Heart left ventricle (tissue), 16 donors: Measurements from ENCODE around the gene SMOC2. TPM values are rescaled to one million over a fixed set of nuclear protein-coding genes. Genes with fewer than 3 reads are reported as not detected.
A peak's percentile ranks its signal among the peaks of the same experiment; 100 is the strongest.

ENCODE experiments used
- ATAC-seq, 4 donors: fragments of 200-7000 bp; cut with Tn5 transposase; one replicate each; pipeline ENCODE4 v1.9.1; 2020 to 2022; ENCODE audit warnings: moderate library complexity in 4 of 4, mild to moderate bottlenecking in 3 of 4, moderate number of reproducible peaks in 1 of 4
- DNase-seq, 5 donors: peaks; one replicate each; pipeline ENCODE4 v3.0.0-alpha.2; 2020
- H3K27ac ChIP-seq, 12 donors: fragments of 200-600 bp; sonication (generic) in 4 of 12; one replicate each; pipeline versions ENCODE4 v1.5.0 to v1.8.0; 2016 to 2022; ENCODE audit warnings: mild to moderate bottlenecking in 2 of 12
- H3K27me3 ChIP-seq, 9 donors: fragments of 200-600 bp; sonication (generic) in 2 of 9; one replicate each; pipeline versions ENCODE4 v1.5.1 to v1.8.0; 2016 to 2022; ENCODE audit warnings: mild to moderate bottlenecking in 3 of 9
- H3K36me3 ChIP-seq, 9 donors: fragments of 200-600 bp; sonication (generic) in 2 of 9; one replicate each; pipeline versions ENCODE4 v1.5.0 to v1.8.0; 2018 to 2022; ENCODE audit warnings: mild to moderate bottlenecking in 2 of 9
- H3K4me1 ChIP-seq, 12 donors: fragments of 200-600 bp; sonication (generic) in 4 of 12; one replicate each; pipeline versions ENCODE4 v1.5.0 to v1.8.0; 2016 to 2022; ENCODE audit warnings: mild to moderate bottlenecking in 3 of 12
- H3K4me3 ChIP-seq, 12 donors: fragments of 200-600 bp; sonication (generic) in 4 of 12; one replicate each; pipeline versions ENCODE4 v1.5.0 to v1.8.0; 2017 to 2022; ENCODE audit warnings: mild to moderate bottlenecking in 9 of 12, moderate library complexity in 4 of 12
- H3K9me3 ChIP-seq, 12 donors: fragments of 200-600 bp; sonication (generic) in 4 of 12; one replicate each; pipeline versions ENCODE4 v1.5.0 to v1.8.0; 2016 to 2022; ENCODE audit warnings: mild to moderate bottlenecking in 1 of 12
- POLR2A ChIP-seq, 2 donors: fragments of 450-650 bp; IDR thresholded peaks; one replicate each; pipeline ENCODE4 v1.6.1; 2017; ENCODE audit warnings: antibody characterized with exemption in 2 of 2, mild to moderate bottlenecking in 2 of 2, moderate library complexity in 2 of 2
- WGBS, 4 donors: extraction: QIAGEN DNeasy Blood & Tissue Kit in 2 of 4; methylation state at CpG; one replicate each; pipeline versions ENCODE4 v1.1.5 to v1.1.7; 2013 to 2018; 5-methylcytosine and 5-hydroxymethylcytosine counted together
- intact Hi-C, 10 donors: fragments of 100-400 bp; cut with DNase I; formaldehyde crosslinking; loops; one replicate each; pipeline versions ENCODE4 v1.11.1 to v1.14.2; 2022
- polyA plus RNA-seq, 2 donors: library from polyadenylated mRNA; stranded (reverse); fragments of 200-250 nt; gene quantifications; one replicate each; pipeline ENCODE4 v1.2.3, GENCODE V29; 2013
- total RNA-seq, 9 donors: library from RNA; depleted of rRNA in 2 of 9; stranded (reverse); fragments of >200 nt in 2 of 9; fragmentation: NEBNext Ultra II Directional in 3 of 9; extraction: Animal tissue kit (Norgen Biotek cat#: 25700) in 3 of 9; gene quantifications; one replicate each; pipeline versions ENCODE4 v1.1.0 to v1.2.4, GENCODE V29; 2016 to 2023
- TF ChIP-seq, protein P1 (sequence below), 12 donors: fragments of 200-600 bp; sonication (generic) in 4 of 12; IDR thresholded peaks; one replicate each; pipeline versions ENCODE4 v1.5.0 to v1.8.0; 2018 to 2022; ENCODE audit warnings: antibody characterized with exemption in 12 of 12, mild to moderate bottlenecking in 5 of 12
- donor health status: ischemic (EF 13 %, LVEDD 7.1; RV severe dilation, severe dysfunction).
- donor health status: healthy with polysubstance abuse.
- donor health status: DM: no; HTN: yes; CAD: no.
- donor health status: DM: no; HTN: no; CAD: no.
- donor health status: ischemic (EF 25% LVEDD 6.9; RV normal size, moderate dysfunction).
- donor health status: ischemic (EF 25% LVEDD 5.7; RV mildly dilated, moderate dysfunction).
- donor health status: healthy.
- donor health status: DM: yes; HTN: yes; CAD: no.
- donor health status: ischemic (EF 35%, LVEDD 5.7; RV mildly dilated, moderate dysfunction).
- donor health status: nonischemic (EF 11% LVEDD 7.7; RV severe dilation, severe dysfunction).
- donor health status: DM: yes; HTN: yes; CAD: no.
- donor health status: PGD.
- donor health status: ischemic (EF 29% LVEDD 5.4; RV normal size, mild dysfunction).
- donor health status: nonischemic (EF 23%, LVEDD 6.1; RV moderate dilation, normal function).

The SMOC2 gene
- total and polyA plus RNA-seq, 11 donors: 5.9 to 44.2 (median 15.7) TPM

DNA sequence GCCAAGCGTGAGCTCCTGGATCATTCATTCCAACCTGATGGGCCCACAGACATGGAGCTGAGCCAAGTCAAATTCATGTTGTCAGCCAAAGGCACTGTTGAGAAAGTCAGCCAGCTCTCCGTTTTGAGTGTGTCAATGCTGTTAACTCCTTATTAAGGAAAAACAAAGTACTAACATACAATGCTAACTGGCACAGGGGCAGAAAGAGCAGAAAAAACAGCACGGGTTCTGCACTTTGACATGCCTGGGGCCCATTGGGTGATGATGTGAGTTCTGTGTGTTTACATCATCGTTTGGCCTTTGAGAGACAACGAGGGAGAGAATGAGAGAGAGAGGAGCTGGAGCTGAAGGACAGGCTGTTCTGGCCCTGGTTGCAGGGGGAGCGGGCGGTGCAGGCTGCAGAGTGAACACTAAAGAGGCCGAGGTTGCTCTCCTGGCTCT, 85.9 kb downstream of the SMOC2 start:
- no peak for TF ChIP-seq POLR2A (IDR thresholded peaks at IDR 0.05)
- TF ChIP-seq, protein P1, sequence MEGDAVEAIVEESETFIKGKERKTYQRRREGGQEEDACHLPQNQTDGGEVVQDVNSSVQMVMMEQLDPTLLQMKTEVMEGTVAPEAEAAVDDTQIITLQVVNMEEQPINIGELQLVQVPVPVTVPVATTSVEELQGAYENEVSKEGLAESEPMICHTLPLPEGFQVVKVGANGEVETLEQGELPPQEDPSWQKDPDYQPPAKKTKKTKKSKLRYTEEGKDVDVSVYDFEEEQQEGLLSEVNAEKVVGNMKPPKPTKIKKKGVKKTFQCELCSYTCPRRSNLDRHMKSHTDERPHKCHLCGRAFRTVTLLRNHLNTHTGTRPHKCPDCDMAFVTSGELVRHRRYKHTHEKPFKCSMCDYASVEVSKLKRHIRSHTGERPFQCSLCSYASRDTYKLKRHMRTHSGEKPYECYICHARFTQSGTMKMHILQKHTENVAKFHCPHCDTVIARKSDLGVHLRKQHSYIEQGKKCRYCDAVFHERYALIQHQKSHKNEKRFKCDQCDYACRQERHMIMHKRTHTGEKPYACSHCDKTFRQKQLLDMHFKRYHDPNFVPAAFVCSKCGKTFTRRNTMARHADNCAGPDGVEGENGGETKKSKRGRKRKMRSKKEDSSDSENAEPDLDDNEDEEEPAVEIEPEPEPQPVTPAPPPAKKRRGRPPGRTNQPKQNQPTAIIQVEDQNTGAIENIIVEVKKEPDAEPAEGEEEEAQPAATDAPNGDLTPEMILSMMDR (IDR thresholded peaks at IDR 0.05): no peak

DNA sequence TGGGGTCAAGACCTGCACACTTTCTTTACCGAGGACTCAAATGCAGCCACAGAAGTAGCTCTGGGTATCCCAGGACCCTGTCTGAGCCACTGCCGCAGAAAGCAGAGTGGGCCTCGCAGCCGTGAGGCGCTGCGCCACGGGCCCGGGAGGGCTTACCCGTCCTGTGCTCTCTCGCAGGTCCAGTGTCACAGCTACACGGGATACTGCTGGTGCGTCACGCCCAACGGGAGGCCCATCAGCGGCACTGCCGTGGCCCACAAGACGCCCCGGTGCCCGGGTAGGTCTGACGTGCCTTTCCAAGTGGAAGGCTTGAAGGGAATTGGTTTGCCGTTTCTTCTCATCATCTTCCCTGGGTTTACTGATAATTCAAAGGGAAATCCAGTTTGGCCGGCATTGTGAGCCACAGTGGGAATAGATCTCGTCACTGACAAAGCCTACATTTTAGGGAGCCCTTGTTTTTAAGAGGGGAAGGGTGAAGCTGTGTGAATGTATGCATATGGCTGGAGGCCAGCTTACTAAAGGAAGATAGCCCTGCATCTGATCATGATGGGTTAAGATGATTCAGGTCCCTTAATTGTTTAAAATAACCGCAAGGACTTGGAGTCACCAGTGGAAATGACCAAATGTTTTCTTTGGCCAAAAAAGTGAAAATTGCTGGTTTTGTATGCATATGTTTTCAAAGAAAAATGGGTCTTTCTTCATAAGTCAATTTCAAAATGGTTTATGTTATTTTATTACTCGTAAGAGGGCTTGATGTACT, 86.6 kb downstream of the SMOC2 start:
- no peak for TF ChIP-seq POLR2A (IDR thresholded peaks at IDR 0.05)
- TF ChIP-seq, protein P1 (IDR thresholded peaks at IDR 0.05): no peak
- Histone ChIP-seq H3K9me3 (no peaks in the 10 kb centered on the region), H3K36me3 (no peaks in the 10 kb centered on the region), H3K27ac (peak overlapping the region; percentile 16 to 72 (median 60)), H3K4me1 (peaks cover 0 to 42% (median 16%) of the 10 kb centered on the region in 12 donors), H3K4me3 (no peak overlapping the region), H3K27me3 (peaks cover 0 to 5% (median 0%) of the 10 kb centered on the region in 9 donors)
- WGBS, 4 donors: 78 to 88% (median 82%) methylated on average over 24 to 25 of the region's 25 CpGs
- intact Hi-C loops: loop anchor here in 1 of 10 donors (10.0 kb wide), 1 partner anchor 153 kb away; no protein-coding TSS in a partner anchor
- DNase-seq (no peak), ATAC-seq (peak in 1 of 4 donors; percentile 4)

More for the DNA sequence above, 85.9 kb downstream of the SMOC2 start:
- Histone ChIP-seq H3K27me3 (peaks cover 0 to 5% (median 0%) of the 10 kb centered on the region in 9 donors), H3K36me3 (no peaks in the 10 kb centered on the region), H3K9me3 (no peaks in the 10 kb centered on the region), H3K4me1 (peaks cover 0 to 35% (median 16%) of the 10 kb centered on the region in 12 donors), H3K4me3 (no peak overlapping the region), H3K27ac (peak overlapping the region; percentile 16 to 72 (median 60))
- intact Hi-C loops: loop anchor here in 1 of 10 donors (10.0 kb wide), 1 partner anchor 152 kb away; no protein-coding TSS in a partner anchor
- DNase-seq (peak in 3 of 5 donors; percentile 37 to 71 (median 58)), ATAC-seq (peak; percentile 92 to 95 (median 93))
- 30 to 36% (median 33%) methylated on average over 8 of the region's 8 CpGs for WGBS, 4 donors

GRCh38 chr6:168528474-168529095, 87.6 kb downstream of the SMOC2 start:
- peaks cover 0 to 5% (median 0%) of the 10 kb centered on the region in 9 donors for H3K27me3 ChIP-seq
- no peaks in the 10 kb centered on the region for H3K36me3 ChIP-seq
- H3K4me1 ChIP-seq: peaks cover 0 to 50% (median 16%) of the 10 kb centered on the region in 12 donors
- WGBS, 4 donors: 69 to 81% (median 72%) methylated on average over 3 of the region's 3 CpGs
- no peak overlapping the region for H3K4me3 ChIP-seq
- TF ChIP-seq, protein P1 (IDR thresholded peaks at IDR 0.05): no peak
- TF ChIP-seq POLR2A (IDR thresholded peaks at IDR 0.05): no peak
- ATAC-seq: no peak
- peak overlapping the region in 1 of 12 donors; percentile 57 for H3K27ac ChIP-seq
- H3K9me3 ChIP-seq: no peaks in the 10 kb centered on the region
- no peak for DNase-seq
- intact Hi-C loops: loop anchor here in 1 of 10 donors (10.0 kb wide), 1 partner anchor 154 kb away; no protein-coding TSS in a partner anchor

- intact Hi-C loops: loop anchor here in 1 of 10 donors (10.0 kb wide), 1 partner anchor 154 kb away; no protein-coding TSS in a partner anchor
- Histone ChIP-seq H3K4me1 (peaks cover 0 to 55% (median 18%) of the 10 kb centered on the region in 12 donors), H3K27ac (no peak overlapping the region), H3K27me3 (peaks cover 0 to 5% (median 0%) of the 10 kb centered on the region in 9 donors), H3K9me3 (no peaks in the 10 kb centered on the region), H3K36me3 (no peaks in the 10 kb centered on the region), H3K4me3 (no peak overlapping the region)
- DNase-seq: no peak
- TF ChIP-seq POLR2A (IDR thresholded peaks at IDR 0.05): no peak
- TF ChIP-seq, protein P1 (IDR thresholded peaks at IDR 0.05): no peak
- no peak for ATAC-seq
- 90 to 96% (median 94%) methylated on average over 18 of the region's 18 CpGs for WGBS, 4 donors
Observed at GRCh38 chr6:168529214-168529613, 88.2 kb downstream of the SMOC2 start.
